Fibroblast of skin of abdomen (primary cell): Measurements from ENCODE around the gene PSG7. TPM values are rescaled to one million over a fixed set of nuclear protein-coding genes. Genes with fewer than 3 reads are reported as not detected.
A peak's percentile ranks its signal among the peaks of the same experiment; 100 is the strongest.
"Not testable (repeated sequence)": the region's sequence is repeated elsewhere in the genome, so short reads cannot be mapped to it uniquely, and the experiment has no call there.

Experiments used
- DNase-seq: peaks from one replicate; pipeline ENCODE4 v3.0.0-alpha.2; 2013
- polyA plus RNA-seq, 2 experiments: library from polyadenylated mRNA; unstranded; fragments of 120-200 nt; gene quantifications; one replicate each; pipeline ENCODE4 v1.2.1, GENCODE V29; 2013; ENCODE audit not compliant: insufficient read length in 2 of 2

Gene PSG7
- polyA plus RNA-seq (2013, experiment 1 of 2; ENCODE audit: insufficient read length), result not detected
- polyA plus RNA-seq (2013, experiment 2 of 2; ENCODE audit: insufficient read length), result not detected

GRCh38 chr19:42937107-42937506, at the start of gene PSG7:
PSG7 (minus strand) TSS chr19:42937207; CDS start chr19:42937076, 131 bp downstream.
- not testable (repeated sequence) for DNase-seq

- DNase-seq, result no peak
Measured at GRCh38 chr19:42985588-42985987, 48.6 kb upstream of the PSG7 start.

GRCh38 chr19:42982111-42982510, 45.1 kb upstream of the PSG7 start:
- DNase-seq, result not testable (repeated sequence)

GRCh38 chr19:42971451-42971850, 34.4 kb upstream of the PSG7 start:
- DNase-seq, result not testable (repeated sequence)

- DNase-seq, result peak; percentile 63
Measured at GRCh38 chr19:42965176-42965575, 28.2 kb upstream of the PSG7 start.

- DNase-seq, result no peak
Measured at GRCh38 chr19:42961119-42961518, 24.1 kb upstream of the PSG7 start.

GRCh38 chr19:42952126-42952525, 15.1 kb upstream of the PSG7 start:
- not testable (repeated sequence) for DNase-seq

GRCh38 chr19:42951476-42951875, 14.5 kb upstream of the PSG7 start:
- DNase-seq, result peak; percentile 11

GRCh38 chr19:42942187-42942789, 5.3 kb upstream of the PSG7 start:
- DNase-seq, result no peak

GRCh38 chr19:42934726-42935125, 2.3 kb downstream of the PSG7 start:
- not testable (repeated sequence) for DNase-seq

- DNase-seq, result not testable (repeated sequence)
Measured at GRCh38 chr19:42934183-42934582, 2.8 kb downstream of the PSG7 start.

GRCh38 chr19:42933412-42933811, 3.6 kb downstream of the PSG7 start:
- DNase-seq, result not testable (repeated sequence)

GRCh38 chr19:42932485-42933101, 4.4 kb downstream of the PSG7 start:
- DNase-seq, result peak; percentile 89

GRCh38 chr19:42930214-42930613, 6.8 kb downstream of the PSG7 start:
- peak; percentile 34 for DNase-seq

- no peak for DNase-seq
Measured at GRCh38 chr19:42928896-42929295, 8.1 kb downstream of the PSG7 start.

- DNase-seq, result no peak
Measured at GRCh38 chr19:42926781-42927180, 10.2 kb downstream of the PSG7 start.

- DNase-seq, result peak; percentile 49
Measured at GRCh38 chr19:42923106-42923505, 13.9 kb downstream of the PSG7 start.

GRCh38 chr19:42920971-42921370, 16.0 kb downstream of the PSG7 start:
- DNase-seq, result not testable (repeated sequence)

- no peak for DNase-seq
Measured at GRCh38 chr19:42919757-42920079, 17.3 kb downstream of the PSG7 start.

GRCh38 chr19:42919070-42919756, 17.8 kb downstream of the PSG7 start:
- DNase-seq, result not testable (repeated sequence)

- DNase-seq, result not testable (repeated sequence)
Measured at GRCh38 chr19:42918377-42919069, 18.5 kb downstream of the PSG7 start.

- not testable (repeated sequence) for DNase-seq
Measured at GRCh38 chr19:42917634-42918033, 19.4 kb downstream of the PSG7 start, which contains the start of gene PSG6. PSG6 (minus strand) TSS chr19:42917894; CDS start chr19:42917792, 102 bp downstream.

GRCh38 chr19:42916931-42917330, 20.1 kb downstream of the PSG7 start:
- not testable (repeated sequence) for DNase-seq
